ENCODE data around the gene MACF1.

GRCh38 chr1:39266792-39267191 lies 62.3 kb downstream of the MACF1 start:
- no peak for TF ChIP-seq CTCF (conservative IDR thresholded peaks at IDR 0.05 in 1 of 2, IDR thresholded peaks at IDR 0.05 in 1 of 2; ENCODE audit: extremely low read depth in 1 of 2, insufficient read depth in 1 of 2, low read depth in 1 of 2, low read length in 2 of 2)
- TF ChIP-seq EZH2 (IDR thresholded peaks at IDR 0.05; ENCODE audit: borderline replicate concordance, low read length) = no peak
